GM19238 (cell line): Measurements from ENCODE around the gene TNF.

Experiments used
- DNase-seq: peaks from one replicate; pipeline ENCODE4 v3.0.0; 2011; ENCODE audit warnings: low spot score; ENCODE audit not compliant: insufficient read length

TNF gene

DNA sequence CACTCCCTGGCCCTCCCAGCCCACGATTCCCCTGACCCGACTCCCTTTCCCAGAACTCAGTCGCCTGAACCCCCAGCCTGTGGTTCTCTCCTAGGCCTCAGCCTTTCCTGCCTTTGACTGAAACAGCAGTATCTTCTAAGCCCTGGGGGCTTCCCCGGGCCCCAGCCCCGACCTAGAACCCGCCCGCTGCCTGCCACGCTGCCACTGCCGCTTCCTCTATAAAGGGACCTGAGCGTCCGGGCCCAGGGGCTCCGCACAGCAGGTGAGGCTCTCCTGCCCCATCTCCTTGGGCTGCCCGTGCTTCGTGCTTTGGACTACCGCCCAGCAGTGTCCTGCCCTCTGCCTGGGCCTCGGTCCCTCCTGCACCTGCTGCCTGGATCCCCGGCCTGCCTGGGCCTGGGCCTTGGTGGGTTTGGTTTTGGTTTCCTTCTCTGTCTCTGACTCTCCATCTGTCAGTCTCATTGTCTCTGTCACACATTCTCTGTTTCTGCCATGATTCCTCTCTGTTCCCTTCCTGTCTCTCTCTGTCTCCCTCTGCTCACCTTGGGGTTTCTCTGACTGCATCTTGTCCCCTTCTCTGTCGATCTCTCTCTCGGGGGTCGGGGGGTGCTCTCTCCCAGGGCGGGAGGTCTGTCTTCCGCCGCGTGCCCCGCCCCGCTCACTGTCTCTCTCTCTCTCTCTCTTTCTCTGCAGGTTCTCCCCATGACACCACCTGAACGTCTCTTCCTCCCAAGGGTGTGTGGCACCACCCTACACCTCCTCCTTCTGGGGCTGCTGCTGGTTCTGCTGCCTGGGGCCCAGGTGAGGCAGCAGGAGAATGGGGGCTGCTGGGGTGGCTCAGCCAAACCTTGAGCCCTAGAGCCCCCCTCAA is 3.1 kb upstream of the TNF start, which contains the start of gene LTA:
LTA (plus strand) TSS at position 249 of the 871 bp plus-strand sequence; CDS start at position 703, 454 bp downstream.
- peak; percentile 62 for DNase-seq

DNA sequence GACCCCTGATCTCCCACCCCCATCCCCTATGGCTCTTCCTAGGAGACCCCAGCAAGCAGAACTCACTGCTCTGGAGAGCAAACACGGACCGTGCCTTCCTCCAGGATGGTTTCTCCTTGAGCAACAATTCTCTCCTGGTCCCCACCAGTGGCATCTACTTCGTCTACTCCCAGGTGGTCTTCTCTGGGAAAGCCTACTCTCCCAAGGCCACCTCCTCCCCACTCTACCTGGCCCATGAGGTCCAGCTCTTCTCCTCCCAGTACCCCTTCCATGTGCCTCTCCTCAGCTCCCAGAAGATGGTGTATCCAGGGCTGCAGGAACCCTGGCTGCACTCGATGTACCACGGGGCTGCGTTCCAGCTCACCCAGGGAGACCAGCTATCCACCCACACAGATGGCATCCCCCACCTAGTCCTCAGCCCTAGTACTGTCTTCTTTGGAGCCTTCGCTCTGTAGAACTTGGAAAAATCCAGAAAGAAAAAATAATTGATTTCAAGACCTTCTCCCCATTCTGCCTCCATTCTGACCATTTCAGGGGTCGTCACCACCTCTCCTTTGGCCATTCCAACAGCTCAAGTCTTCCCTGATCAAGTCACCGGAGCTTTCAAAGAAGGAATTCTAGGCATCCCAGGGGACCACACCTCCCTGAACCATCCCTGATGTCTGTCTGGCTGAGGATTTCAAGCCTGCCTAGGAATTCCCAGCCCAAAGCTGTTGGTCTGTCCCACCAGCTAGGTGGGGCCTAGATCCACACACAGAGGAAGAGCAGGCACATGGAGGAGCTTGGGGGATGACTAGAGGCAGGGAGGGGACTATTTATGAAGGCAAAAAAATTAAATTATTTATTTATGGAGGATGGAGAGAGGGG is 1.9 kb upstream of the TNF start:
- no peak for DNase-seq

DNA sequence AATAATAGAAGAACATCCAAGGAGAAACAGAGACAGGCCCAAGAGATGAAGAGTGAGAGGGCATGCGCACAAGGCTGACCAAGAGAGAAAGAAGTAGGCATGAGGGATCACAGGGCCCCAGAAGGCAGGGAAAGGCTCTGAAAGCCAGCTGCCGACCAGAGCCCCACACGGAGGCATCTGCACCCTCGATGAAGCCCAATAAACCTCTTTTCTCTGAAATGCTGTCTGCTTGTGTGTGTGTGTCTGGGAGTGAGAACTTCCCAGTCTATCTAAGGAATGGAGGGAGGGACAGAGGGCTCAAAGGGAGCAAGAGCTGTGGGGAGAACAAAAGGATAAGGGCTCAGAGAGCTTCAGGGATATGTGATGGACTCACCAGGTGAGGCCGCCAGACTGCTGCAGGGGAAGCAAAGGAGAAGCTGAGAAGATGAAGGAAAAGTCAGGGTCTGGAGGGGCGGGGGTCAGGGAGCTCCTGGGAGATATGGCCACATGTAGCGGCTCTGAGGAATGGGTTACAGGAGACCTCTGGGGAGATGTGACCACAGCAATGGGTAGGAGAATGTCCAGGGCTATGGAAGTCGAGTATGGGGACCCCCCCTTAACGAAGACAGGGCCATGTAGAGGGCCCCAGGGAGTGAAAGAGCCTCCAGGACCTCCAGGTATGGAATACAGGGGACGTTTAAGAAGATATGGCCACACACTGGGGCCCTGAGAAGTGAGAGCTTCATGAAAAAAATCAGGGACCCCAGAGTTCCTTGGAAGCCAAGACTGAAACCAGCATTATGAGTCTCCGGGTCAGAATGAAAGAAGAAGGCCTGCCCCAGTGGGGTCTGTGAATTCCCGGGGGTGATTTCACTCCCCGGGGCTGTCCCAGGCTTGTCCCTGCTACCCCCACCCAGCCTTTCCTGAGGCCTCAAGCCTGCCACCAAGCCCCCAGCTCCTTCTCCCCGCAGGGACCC is 981 bp upstream of the TNF start:
- DNase-seq = no peak

DNA sequence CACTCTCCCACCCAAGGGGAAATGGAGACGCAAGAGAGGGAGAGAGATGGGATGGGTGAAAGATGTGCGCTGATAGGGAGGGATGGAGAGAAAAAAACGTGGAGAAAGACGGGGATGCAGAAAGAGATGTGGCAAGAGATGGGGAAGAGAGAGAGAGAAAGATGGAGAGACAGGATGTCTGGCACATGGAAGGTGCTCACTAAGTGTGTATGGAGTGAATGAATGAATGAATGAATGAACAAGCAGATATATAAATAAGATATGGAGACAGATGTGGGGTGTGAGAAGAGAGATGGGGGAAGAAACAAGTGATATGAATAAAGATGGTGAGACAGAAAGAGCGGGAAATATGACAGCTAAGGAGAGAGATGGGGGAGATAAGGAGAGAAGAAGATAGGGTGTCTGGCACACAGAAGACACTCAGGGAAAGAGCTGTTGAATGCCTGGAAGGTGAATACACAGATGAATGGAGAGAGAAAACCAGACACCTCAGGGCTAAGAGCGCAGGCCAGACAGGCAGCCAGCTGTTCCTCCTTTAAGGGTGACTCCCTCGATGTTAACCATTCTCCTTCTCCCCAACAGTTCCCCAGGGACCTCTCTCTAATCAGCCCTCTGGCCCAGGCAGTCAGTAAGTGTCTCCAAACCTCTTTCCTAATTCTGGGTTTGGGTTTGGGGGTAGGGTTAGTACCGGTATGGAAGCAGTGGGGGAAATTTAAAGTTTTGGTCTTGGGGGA is 754 bp downstream of the TNF start:
- DNase-seq = no peak

DNA sequence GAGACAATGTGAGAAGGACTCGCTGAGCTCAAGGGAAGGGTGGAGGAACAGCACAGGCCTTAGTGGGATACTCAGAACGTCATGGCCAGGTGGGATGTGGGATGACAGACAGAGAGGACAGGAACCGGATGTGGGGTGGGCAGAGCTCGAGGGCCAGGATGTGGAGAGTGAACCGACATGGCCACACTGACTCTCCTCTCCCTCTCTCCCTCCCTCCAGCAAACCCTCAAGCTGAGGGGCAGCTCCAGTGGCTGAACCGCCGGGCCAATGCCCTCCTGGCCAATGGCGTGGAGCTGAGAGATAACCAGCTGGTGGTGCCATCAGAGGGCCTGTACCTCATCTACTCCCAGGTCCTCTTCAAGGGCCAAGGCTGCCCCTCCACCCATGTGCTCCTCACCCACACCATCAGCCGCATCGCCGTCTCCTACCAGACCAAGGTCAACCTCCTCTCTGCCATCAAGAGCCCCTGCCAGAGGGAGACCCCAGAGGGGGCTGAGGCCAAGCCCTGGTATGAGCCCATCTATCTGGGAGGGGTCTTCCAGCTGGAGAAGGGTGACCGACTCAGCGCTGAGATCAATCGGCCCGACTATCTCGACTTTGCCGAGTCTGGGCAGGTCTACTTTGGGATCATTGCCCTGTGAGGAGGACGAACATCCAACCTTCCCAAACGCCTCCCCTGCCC is 1.7 kb downstream of the TNF start:
- no peak for DNase-seq

DNA sequence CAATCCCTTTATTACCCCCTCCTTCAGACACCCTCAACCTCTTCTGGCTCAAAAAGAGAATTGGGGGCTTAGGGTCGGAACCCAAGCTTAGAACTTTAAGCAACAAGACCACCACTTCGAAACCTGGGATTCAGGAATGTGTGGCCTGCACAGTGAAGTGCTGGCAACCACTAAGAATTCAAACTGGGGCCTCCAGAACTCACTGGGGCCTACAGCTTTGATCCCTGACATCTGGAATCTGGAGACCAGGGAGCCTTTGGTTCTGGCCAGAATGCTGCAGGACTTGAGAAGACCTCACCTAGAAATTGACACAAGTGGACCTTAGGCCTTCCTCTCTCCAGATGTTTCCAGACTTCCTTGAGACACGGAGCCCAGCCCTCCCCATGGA is 2.2 kb downstream of the TNF start:
- DNase-seq = no peak

DNA sequence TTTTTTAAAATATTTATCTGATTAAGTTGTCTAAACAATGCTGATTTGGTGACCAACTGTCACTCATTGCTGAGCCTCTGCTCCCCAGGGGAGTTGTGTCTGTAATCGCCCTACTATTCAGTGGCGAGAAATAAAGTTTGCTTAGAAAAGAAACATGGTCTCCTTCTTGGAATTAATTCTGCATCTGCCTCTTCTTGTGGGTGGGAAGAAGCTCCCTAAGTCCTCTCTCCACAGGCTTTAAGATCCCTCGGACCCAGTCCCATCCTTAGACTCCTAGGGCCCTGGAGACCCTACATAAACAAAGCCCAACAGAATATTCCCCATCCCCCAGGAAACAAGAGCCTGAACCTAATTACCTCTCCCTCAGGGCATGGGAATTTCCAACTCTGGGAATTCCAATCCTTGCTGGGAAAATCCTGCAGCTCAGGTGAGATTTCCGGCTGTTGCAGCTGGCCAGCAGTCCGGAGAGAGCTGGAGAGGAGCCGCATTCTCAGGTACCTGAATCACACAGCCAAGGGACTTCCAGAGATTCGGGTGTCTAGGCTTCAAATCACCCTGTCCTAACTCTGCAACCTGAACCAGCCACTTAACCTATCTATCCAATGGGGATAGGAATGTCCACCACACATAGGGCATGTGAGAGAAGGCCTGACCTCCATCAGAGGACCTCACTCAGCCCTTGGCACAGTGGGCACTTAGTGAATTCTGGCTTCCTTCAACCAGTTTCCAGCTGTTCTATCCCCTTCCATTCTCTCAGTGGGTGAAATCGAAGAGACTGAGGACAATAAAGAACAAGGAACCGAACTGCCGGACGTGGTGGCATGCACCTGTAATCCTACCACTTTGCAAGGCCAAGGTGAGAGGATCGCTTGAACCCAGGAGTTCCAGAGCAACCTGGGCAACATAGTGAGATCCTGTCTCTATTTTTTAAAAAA is 3.1 kb downstream of the TNF start:
- DNase-seq = no peak

DNA sequence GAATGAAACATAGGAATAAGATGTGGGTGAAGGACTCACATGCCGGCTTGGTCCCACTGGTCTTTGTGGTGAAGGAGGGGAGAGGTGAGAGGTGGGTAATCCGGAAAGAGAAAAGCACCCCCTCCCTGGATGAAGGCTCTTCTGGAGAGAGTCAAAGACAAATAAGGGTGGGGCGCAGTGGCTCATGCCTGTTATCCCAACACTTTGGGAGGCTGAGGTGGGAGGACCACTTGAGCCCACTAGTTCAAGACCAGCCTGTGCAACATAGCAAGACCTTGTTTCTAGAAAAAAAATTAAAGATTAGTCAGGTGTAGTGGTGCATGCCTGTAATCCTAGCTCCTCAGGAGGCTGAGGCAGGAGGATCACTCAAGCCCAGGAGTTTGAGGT is 3.7 kb downstream of the TNF start:
- DNase-seq = no peak

DNA sequence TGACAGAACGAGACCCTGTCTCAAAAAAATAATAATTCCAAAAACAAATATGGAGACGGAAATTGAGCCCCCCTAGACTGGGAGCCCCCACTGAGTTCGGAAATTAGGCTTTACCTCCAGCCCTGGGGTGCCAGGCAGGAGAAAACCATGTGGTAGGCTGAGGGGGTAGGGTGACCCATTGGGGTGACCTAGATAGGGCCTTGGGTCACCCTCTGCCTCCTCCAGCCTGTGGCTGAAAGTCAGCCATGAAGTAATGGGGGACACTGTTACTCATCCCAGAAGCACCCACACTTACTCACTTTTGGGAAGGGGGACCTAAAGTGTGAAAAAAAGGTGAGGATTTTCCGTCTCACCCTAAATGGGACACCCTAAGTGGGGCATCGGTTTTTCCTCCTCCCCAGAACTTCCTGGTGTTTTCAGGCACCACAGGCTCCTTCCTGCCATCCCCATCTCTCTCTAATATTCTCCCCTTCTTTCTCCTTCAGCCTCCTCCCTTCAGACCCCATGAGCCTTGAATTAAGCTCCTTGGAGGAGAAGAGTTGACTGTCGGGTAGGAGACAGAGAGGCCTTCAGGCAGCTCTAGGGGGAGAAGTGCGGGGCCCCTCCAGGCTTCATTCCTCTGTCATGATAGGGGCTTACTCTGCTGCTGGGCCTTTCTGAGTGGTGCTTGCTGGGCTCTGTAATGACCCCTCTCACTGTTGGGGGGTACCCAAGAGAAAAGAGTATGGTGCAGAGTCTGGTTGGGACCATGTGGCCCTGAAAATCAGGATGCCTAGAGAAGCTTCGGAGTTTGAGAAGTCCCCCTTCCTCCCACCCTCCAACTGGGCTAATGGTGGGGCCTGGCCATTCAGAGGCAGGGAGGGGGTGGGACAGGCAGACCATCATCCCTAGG is 4.4 kb downstream of the TNF start:
- no peak for DNase-seq

DNA sequence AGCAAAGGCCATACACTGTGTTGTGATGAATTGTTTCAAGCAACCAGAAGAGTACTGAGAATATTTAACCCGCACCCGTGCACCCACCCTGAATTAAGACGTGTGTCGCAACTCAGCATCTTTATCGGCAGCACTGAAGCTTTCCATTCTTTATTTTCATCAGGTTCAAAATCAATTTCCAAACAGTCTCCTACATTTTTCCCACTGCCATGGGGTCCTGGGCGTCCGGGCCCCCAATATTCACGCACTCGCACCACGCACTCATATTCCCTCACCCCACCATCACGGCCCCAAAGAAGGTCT is 5.0 kb downstream of the TNF start:
- DNase-seq = no peak

DNA sequence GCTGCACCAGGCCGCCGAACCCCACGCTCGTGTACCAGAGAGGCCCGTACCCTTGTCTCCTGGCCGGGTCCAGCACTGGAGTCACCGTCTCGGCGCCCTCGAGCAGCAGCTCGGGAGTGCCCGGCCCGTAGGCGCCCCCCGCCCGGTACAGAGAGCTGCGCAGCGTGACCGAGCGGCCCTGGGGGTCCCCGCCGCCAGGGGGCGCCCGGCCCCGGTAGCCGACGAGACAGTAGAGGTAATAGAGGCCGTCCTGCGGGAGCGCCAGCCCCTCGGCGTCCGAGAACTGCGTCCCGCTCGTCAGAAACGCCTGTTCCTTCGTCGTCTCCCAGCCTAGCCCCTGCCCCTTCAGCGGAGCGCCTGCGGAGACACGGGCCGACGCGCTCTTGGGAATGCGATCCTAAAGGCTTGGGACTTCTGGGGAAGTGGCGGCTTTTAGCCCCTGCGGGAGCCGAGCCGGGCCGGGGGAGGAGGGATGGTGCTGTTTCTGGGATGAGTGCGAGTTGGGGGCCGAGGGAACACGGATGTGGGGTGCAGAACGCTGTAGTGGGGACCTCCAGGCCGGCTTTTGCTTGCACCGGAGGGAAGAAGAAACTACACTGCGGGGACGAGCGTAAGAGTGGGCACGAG is 5.6 kb downstream of the TNF start:
- peak; percentile 72 for DNase-seq

DNA sequence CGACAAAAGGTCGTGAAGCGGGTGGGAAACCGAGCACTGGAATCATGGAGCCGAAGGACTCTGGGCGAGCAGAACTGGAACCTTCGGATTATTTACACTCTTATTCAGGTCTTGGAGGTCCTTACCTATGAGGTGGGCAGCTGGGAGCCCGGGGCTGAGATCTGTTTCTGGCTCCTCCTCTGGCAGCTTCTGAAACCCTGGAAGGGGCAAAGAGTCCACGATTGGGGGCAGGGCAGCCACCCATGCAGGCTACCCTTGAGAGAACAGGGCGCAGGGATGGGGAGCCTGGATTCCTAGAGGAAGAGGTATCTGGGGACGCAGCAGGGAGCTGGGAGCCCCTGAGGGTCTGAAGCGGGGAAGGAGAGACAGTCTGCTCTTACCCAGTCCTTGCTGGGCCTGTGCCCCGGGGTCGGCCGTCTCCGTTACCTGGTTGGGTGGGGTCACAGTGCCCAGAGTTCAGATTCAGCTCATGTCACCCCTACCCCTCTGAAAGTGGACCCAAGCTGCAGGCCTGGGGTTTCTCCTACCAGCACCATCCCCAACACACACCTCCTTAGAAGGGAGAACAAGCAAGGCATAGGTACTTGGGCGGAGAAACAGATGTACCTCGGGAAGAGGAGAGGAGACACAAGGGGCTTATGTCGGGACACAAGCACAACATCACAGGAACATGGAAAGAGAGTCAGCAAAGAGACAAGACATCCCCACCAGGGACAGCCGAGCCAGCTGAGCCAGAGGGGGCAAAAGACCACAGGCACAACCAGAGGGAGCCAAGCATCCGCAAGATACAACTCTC is 6.3 kb downstream of the TNF start:
- DNase-seq = no peak

DNA sequence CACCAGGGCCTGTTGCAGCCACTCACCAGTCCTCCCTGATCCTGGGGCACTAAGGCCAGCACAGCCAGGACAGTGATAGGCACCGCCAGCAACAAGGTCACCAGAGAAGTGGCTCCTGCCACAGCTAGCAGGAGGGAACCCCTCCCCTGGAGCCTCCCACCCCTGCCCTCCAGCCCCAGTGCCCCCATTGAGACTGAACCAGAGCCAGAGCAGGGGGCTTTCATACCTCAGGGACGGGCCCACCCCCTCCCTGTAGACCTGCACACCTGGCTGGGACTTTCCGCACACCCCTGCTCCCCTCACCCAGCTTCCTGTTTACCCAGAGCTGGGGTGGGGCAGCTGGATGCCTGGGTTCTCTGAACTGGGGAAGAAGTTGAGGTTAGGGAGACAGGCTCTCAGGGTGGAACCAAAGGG is 6.9 kb downstream of the TNF start, which contains the start of gene LTB:
LTB (minus strand) TSS at position 195 of the 414 bp plus-strand sequence; CDS start at position 188, 7 bp downstream.
- DNase-seq = no peak

DNA sequence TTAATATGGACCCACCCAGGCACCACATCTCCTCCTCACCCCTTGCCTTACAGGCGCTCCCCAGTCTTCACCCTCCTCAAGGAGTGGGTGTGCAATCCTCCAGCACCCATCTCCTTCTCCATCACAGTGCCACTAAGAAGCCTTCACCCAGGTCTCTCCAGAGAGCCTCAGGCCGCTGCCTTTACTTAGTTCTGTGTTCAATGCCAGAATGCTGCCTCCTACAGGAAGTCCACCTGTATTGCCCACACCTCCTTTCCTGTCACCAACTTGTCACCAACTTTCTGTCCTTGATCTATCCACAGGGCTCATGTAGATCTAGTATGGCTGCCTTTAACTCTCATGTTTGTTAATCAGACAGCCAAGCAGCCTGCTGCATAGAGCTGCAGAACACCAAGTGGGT is 10.1 kb downstream of the TNF start:
- no peak for DNase-seq

DNA sequence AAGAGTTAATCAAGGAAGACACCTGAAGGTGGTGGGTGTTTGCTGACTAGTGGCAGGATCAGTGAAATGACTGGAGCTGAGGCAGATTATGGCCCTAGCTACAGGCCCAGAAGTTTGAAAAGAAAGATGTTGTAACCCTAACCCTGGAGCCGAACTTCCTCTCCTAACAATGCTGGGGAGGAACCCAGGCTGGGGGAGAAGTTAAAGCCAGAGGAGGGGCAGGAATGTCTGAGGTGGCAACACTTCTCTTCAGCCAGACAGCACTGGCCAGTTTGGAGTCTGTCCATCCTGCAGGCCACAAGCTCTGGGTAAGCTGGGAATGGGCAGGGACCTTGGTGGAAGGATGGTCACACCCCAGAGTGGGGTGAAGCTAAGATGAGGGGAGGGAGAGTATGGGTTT is 10.6 kb downstream of the TNF start, which contains the start of gene LST1:
LST1 (plus strand) TSS at position 270 of the 400 bp plus-strand sequence. CDS start 1,023 bp downstream, outside the sequence.
- no peak for DNase-seq

DNA sequence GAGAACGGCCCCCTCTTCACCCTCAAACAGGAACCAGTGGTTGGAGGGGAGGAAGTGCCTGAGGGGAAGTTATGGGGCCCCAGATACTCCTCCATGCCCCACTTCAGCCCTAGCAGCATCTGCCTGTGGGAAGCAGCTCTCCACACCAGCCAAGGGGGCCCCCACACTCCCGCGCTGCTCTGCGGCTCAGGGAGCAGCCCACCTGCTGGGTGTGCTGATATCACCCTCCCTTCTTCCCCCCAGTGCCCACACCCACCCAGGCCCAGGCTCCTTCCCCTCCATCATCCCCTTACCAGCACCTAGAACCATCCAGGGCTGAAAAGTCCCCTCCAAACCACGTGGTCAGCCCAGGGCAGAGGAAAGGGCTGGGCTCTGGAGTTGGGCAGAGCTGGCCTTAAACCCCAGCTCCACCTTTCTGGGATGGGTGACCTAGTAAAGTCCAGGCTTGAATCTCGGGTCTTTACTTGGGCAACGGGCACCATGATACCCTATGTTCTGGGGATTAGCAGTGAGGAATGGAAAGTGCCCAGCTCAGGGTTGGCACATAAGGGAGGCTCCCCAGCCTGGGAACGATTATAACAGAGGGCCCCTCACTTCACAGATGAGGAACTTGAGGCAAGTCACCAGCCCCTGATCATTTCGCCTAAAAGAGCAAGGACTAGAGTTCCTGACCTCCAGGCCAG is 11.4 kb downstream of the TNF start:
- no peak for DNase-seq
